ENCODE results near the gene HGF.

The HGF gene

GRCh38 chr7:81774551-81774950 is 4.7 kb upstream of the HGF start:
- ATAC-seq (ENCODE audit: low read depth) = no peak
- H3K4me1 ChIP-seq (ENCODE audit: insufficient read depth, poor library complexity, severe bottlenecking) = no peaks in the 10 kb centered on the region
- no peaks in the 10 kb centered on the region for H3K36me3 ChIP-seq (ENCODE audit: low read depth)

GRCh38 chr7:81770728-81771223 is 929 bp upstream of the HGF start:
- H3K27ac ChIP-seq (ENCODE audit: poor library complexity, severe bottlenecking) = no peak overlapping the region
- H3K4me1 ChIP-seq (ENCODE audit: insufficient read depth, poor library complexity, severe bottlenecking) = no peaks in the 10 kb centered on the region
- H3K27me3 ChIP-seq (ENCODE audit: insufficient read depth, poor library complexity, severe bottlenecking) = peaks cover 19% of the 10 kb centered on the region
- DNase-seq (ENCODE audit: low spot score) (no peak), ATAC-seq (ENCODE audit: low read depth) (no peak)
- H3K36me3 ChIP-seq (ENCODE audit: low read depth) = no peaks in the 10 kb centered on the region
- no peak for TF ChIP-seq CTCF (IDR thresholded peaks at IDR 0.05; ENCODE audit: poor library complexity, severe bottlenecking)
- no peaks in the 10 kb centered on the region for H3K9me3 ChIP-seq (ENCODE audit: severe bottlenecking)
- H3K4me3 ChIP-seq (ENCODE audit: severe bottlenecking) = no peak overlapping the region

More at GRCh38 chr7:81774551-81774950, 4.7 kb upstream of the HGF start:
- H3K27me3 ChIP-seq (ENCODE audit: insufficient read depth, poor library complexity, severe bottlenecking) = peaks cover 6% of the 10 kb centered on the region
- no peak overlapping the region for H3K27ac ChIP-seq (ENCODE audit: poor library complexity, severe bottlenecking)
- TF ChIP-seq CTCF (IDR thresholded peaks at IDR 0.05; ENCODE audit: poor library complexity, severe bottlenecking) = no peak
- no peak for DNase-seq (ENCODE audit: low spot score)
- H3K4me3 ChIP-seq (ENCODE audit: severe bottlenecking) = no peak overlapping the region
- H3K9me3 ChIP-seq (ENCODE audit: severe bottlenecking) = no peaks in the 10 kb centered on the region

DNA sequence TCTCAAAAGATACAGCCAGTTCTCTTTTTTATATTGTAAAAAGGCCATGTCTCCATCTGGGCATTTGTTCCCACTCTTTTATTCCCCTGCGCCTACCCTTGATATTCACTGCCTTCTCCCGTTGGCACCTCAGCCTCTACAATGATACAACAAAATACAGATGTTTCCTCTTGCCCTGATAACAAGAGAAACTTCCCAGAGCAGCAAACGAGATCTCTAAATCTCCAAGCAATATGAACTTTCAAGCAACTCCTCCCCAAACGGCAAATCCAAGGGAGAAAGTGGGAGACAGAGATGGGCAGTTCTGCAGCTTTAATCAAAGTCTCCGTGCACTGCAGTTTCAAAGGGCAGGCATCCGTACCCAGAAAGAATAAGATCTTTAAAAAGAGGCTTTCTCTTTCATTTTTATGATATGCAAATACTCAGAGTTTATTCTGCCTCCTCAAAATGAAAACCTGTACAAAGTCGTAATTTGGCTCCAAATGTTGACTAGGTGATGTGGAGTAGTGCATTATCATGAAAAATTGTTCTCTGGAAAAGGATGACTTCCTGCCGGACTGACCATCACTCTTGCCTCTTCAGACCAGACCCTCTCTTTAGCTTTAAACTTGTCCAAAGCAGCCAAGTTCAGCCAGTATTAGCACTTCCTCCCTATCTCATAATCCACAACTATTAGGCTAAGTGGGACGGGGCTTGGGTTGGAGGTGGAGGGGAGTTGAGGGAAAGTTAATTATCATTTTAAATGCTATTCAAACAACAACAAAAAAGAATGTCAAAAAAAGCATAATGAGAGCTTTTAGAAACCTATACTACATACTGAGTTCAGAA is 682 bp downstream of the HGF start:
- DNase-seq (ENCODE audit: low spot score) = no peak
- Histone ChIP-seq H3K4me3 (ENCODE audit: severe bottlenecking) (no peak overlapping the region), H3K27me3 (ENCODE audit: insufficient read depth, poor library complexity, severe bottlenecking) (peaks cover 24% of the 10 kb centered on the region), H3K4me1 (ENCODE audit: insufficient read depth, poor library complexity, severe bottlenecking) (no peaks in the 10 kb centered on the region), H3K27ac (ENCODE audit: poor library complexity, severe bottlenecking) (no peak overlapping the region), H3K36me3 (ENCODE audit: low read depth) (no peaks in the 10 kb centered on the region), H3K9me3 (ENCODE audit: severe bottlenecking) (no peaks in the 10 kb centered on the region)
- no peak for ATAC-seq (ENCODE audit: low read depth)
- TF ChIP-seq CTCF (IDR thresholded peaks at IDR 0.05; ENCODE audit: poor library complexity, severe bottlenecking) = no peak

DNA sequence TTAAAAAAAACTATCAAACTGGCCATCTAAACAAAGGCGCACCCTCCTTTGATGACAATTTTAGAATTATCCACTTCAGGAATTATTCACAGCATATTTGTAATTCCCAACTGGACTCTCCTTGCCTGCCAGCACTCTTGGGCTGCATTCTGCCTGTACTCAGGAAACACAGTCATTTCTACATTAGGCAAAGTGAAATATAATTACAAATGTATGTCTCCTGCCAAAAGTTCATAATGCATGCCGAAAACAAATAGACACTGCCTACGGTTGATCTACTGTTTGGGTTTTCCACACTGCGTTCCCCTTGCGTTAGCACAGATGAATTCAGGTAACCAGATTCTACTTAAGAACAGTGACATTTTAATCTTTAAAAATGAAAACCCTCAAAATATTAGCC is 1.9 kb downstream of the HGF start:
- DNase-seq (ENCODE audit: low spot score) (no peak), ATAC-seq (ENCODE audit: low read depth) (no peak)
- H3K4me1 ChIP-seq (ENCODE audit: insufficient read depth, poor library complexity, severe bottlenecking) = no peaks in the 10 kb centered on the region
- no peaks in the 10 kb centered on the region for H3K36me3 ChIP-seq (ENCODE audit: low read depth)
- no peak for TF ChIP-seq CTCF (IDR thresholded peaks at IDR 0.05; ENCODE audit: poor library complexity, severe bottlenecking)
- peaks cover 24% of the 10 kb centered on the region for H3K27me3 ChIP-seq (ENCODE audit: insufficient read depth, poor library complexity, severe bottlenecking)
- no peaks in the 10 kb centered on the region for H3K9me3 ChIP-seq (ENCODE audit: severe bottlenecking)
- no peak overlapping the region for H3K4me3 ChIP-seq (ENCODE audit: severe bottlenecking)
- H3K27ac ChIP-seq (ENCODE audit: poor library complexity, severe bottlenecking) = no peak overlapping the region

- TF ChIP-seq CTCF (IDR thresholded peaks at IDR 0.05; ENCODE audit: poor library complexity, severe bottlenecking) = no peak
- no peak overlapping the region for H3K27ac ChIP-seq (ENCODE audit: poor library complexity, severe bottlenecking)
- no peaks in the 10 kb centered on the region for H3K4me1 ChIP-seq (ENCODE audit: insufficient read depth, poor library complexity, severe bottlenecking)
- peaks cover 8% of the 10 kb centered on the region for H3K27me3 ChIP-seq (ENCODE audit: insufficient read depth, poor library complexity, severe bottlenecking)
- no peak overlapping the region for H3K4me3 ChIP-seq (ENCODE audit: severe bottlenecking)
- H3K9me3 ChIP-seq (ENCODE audit: severe bottlenecking) = no peaks in the 10 kb centered on the region
- no peak for ATAC-seq (ENCODE audit: low read depth)
- DNase-seq (ENCODE audit: low spot score) = no peak
- no peaks in the 10 kb centered on the region for H3K36me3 ChIP-seq (ENCODE audit: low read depth)
These were observed 8.0 kb downstream of the HGF start for GRCh38 chr7:81761821-81762220.
